Ovary (tissue), 9 donors: Measurements from ENCODE around the gene PATE4. TPM values are rescaled to one million over a fixed set of nuclear protein-coding genes. Genes with fewer than 3 reads are reported as not detected.

Experiments used
- DNase-seq, 5 donors: peaks; one replicate each; pipeline ENCODE4 v3.0.0-alpha.2; 2019 to 2020
- H3K27ac ChIP-seq, 2 donors: fragments of 200-600 bp; one replicate each; pipeline versions ENCODE4 v1.5.1 to v1.8.0; 2019 to 2022
- H3K27me3 ChIP-seq: fragments of 200-600 bp; one replicate; pipeline ENCODE4 v1.8.0; 2022
- H3K36me3 ChIP-seq: fragments of 200-600 bp; sonication (generic); one replicate; pipeline ENCODE4 v1.5.1; 2019
- H3K4me1 ChIP-seq: one replicate; pipeline ENCODE4 v1.8.1; 2013; ENCODE audit warnings: mild to moderate bottlenecking, moderate library complexity; ENCODE audit not compliant: insufficient read depth
- H3K4me3 ChIP-seq: fragments of 200-600 bp; sonication (generic); one replicate; pipeline ENCODE4 v1.5.1; 2017
- H3K9me3 ChIP-seq, 2 donors: fragments of 200-600 bp in 1 of 2; sonication (generic) in 1 of 2; one replicate each; pipeline versions ENCODE4 v1.5.1 to v1.8.1; 2013 to 2019; ENCODE audit warnings: mild to moderate bottlenecking in 1 of 2, moderate library complexity in 1 of 2
- CTCF ChIP-seq, 3 donors: fragments of 450-650 bp in 2 of 3; fragments of 200-600 bp in 1 of 3; IDR thresholded peaks; one replicate each; pipeline versions ENCODE4 v1.5.1 to v1.8.0; 2016 to 2022; ENCODE audit warnings: antibody characterized with exemption in 3 of 3, mild to moderate bottlenecking in 1 of 3
- EP300 ChIP-seq: sonication (generic); formaldehyde crosslinking; IDR thresholded peaks from one replicate; pipeline ENCODE4 v1.6.1; 2017; ENCODE audit warnings: antibody characterized with exemption
- POLR2A ChIP-seq: fragments of 450-650 bp; IDR thresholded peaks from one replicate; pipeline ENCODE4 v1.6.1; 2017; ENCODE audit warnings: antibody characterized with exemption, mild to moderate bottlenecking, moderate library complexity
- WGBS, 3 donors: extraction: QIAGEN DNeasy Blood & Tissue Kit in 1 of 3; methylation state at CpG; one replicate each; pipeline versions ENCODE4 v1.1.5 to v1.1.7; 2013 to 2017; 5-methylcytosine and 5-hydroxymethylcytosine counted together
- intact Hi-C, 4 donors: fragments of 100-400 bp; cut with DNase I; formaldehyde crosslinking; loops; one replicate each; pipeline versions ENCODE4 v1.11.0 to v1.15.1; 2022 to 2023
- polyA plus RNA-seq, 2 donors: library from polyadenylated mRNA; stranded (reverse); fragments of 200-250 nt in 1 of 2; fragments of 350-450 nt in 1 of 2; fragmentation: Illumina TruSeq in 1 of 2; extraction: RNeasy Lipid Tissue Mini Kit (QIAGEN cat#74804) in 1 of 2; gene quantifications; one replicate each; pipeline ENCODE4 v1.2.3, GENCODE V29; 2013 to 2014
- total RNA-seq, 7 donors: library from RNA; depleted of rRNA in 2 of 7; stranded (reverse); fragments of >200 nt in 2 of 7; fragmentation: NEBNext Ultra II Directional in 3 of 7; extraction: Animal tissue kit (Norgen Biotek cat#: 25700) in 3 of 7; gene quantifications; one replicate each; pipeline versions ENCODE4 v1.1.0 to v1.2.4, GENCODE V29; 2016 to 2023
- donor health status: DM: no; HTN: no; CAD: no; lungs with moderate emphysema.
- donor health status: DM: no; HTN: no; CAD: no.
- donor health status: Bipolar disorder and iron deficiency.
- donor health status: DM: yes; HTN: yes; CAD: no.
- donor health status: DM: no; HTN: no; CAD: no.
- donor health status: DM: yes; HTN: yes; CAD: no.

PATE4 gene
- total and polyA plus RNA-seq, 9 donors = not detected

GRCh38 chr11:125881291-125881690, 48.2 kb downstream of the PATE4 start:
- H3K27ac ChIP-seq = no peak overlapping the region
- WGBS, 3 donors = 78 to 80% (median 78%) methylated on average over 1 of the region's 1 CpG
- H3K4me1 ChIP-seq = no peaks in the 10 kb centered on the region
- H3K4me3 ChIP-seq = no peak overlapping the region
- intact Hi-C loops = no loop called here
- TF ChIP-seq EP300 (no peak), CTCF (IDR thresholded peaks at IDR 0.05) (no peak)
- H3K9me3 ChIP-seq = no peaks in the 10 kb centered on the region
- no peak for DNase-seq
- H3K36me3 ChIP-seq = no peaks in the 10 kb centered on the region
- H3K27me3 ChIP-seq = no peaks in the 10 kb centered on the region

- Histone ChIP-seq H3K4me3 (no peak overlapping the region), H3K4me1 (peaks cover 2% of the 10 kb centered on the region), H3K36me3 (no peaks in the 10 kb centered on the region), H3K9me3 (no peaks in the 10 kb centered on the region), H3K27ac (no peak overlapping the region), H3K27me3 (no peaks in the 10 kb centered on the region)
- TF ChIP-seq POLR2A (no peak), CTCF (IDR thresholded peaks at IDR 0.05) (no peak), EP300 (no peak)
- intact Hi-C loops = no loop called here
- DNase-seq = no peak
- 82 to 83% (median 83%) methylated on average over 8 of the region's 8 CpGs for WGBS, 3 donors
Measured at GRCh38 chr11:125883375-125883774, 50.3 kb downstream of the PATE4 start.

- H3K9me3 ChIP-seq = no peaks in the 10 kb centered on the region
- intact Hi-C loops = no loop called here
- TF ChIP-seq CTCF (IDR thresholded peaks at IDR 0.05) (no peak), EP300 (no peak), POLR2A (no peak)
- no peaks in the 10 kb centered on the region for H3K27me3 ChIP-seq
- 7 to 23% (median 20%) methylated on average over 24 of the region's 24 CpGs for WGBS, 3 donors
- H3K4me1 ChIP-seq = peaks cover 5% of the 10 kb centered on the region
- no peaks in the 10 kb centered on the region for H3K36me3 ChIP-seq
- H3K4me3 ChIP-seq = peak overlapping the region; percentile 92
- peak in 4 of 5 donors; percentile 33 to 61 (median 45) for DNase-seq
- H3K27ac ChIP-seq = peak overlapping the region in 1 of 2 donors; percentile 85
Measured at GRCh38 chr11:125886997-125887372, 53.9 kb downstream of the PATE4 start.

- 0 to 1% (median 1%) methylated on average over 65 to 91 of the region's 91 CpGs for WGBS, 3 donors
- TF ChIP-seq EP300 = no peak
- TF ChIP-seq POLR2A = peak; percentile 49
- peak in 2 of 3 donors; percentile 9 to 36 for TF ChIP-seq CTCF (IDR thresholded peaks at IDR 0.05)
- no peaks in the 10 kb centered on the region for H3K9me3 ChIP-seq
- H3K4me1 ChIP-seq = peaks cover 5% of the 10 kb centered on the region
- no peaks in the 10 kb centered on the region for H3K27me3 ChIP-seq
- no peaks in the 10 kb centered on the region for H3K36me3 ChIP-seq
- intact Hi-C loops = no loop called here
- peak within 1 kb of the TSS; percentile 25 to 85 for H3K27ac ChIP-seq
- DNase-seq = peak; percentile 91 to 95 (median 92)
- H3K4me3 ChIP-seq = peak within 1 kb of the TSS; percentile 92
Measured at GRCh38 chr11:125887373-125888324, 54.5 kb downstream of the PATE4 start, which contains the start of gene HYLS1. TSS of gene HYLS1 (plus strand) at chr11:125887668. CDS start at chr11:125899369, 11,701 bp downstream.

Other genes with a start within 250 kb of the PATE4 start
- 100 to 1,000 TPM in 5 of 7 donors, 10 to 100 TPM in 2; 51.9 to 161 (median 135) TPM for gene STT3A, start 240.5 kb upstream of the PATE4 start, total RNA-seq
- 100 to 1,000 TPM in 1 of 2 donors, 10 to 100 TPM in 1; 69.8 to 239 TPM for gene STT3A, start 240.5 kb upstream of the PATE4 start, polyA plus RNA-seq
- gene CHEK1, start 208.2 kb upstream of the PATE4 start, total RNA-seq = 1 to 10 TPM in 4 of 7 donors, under 1 TPM in 3; 0.24 to 3.2 (median 1.1) TPM
- 1 to 10 TPM; 1.5 to 3.5 TPM for gene CHEK1, start 208.2 kb upstream of the PATE4 start, polyA plus RNA-seq
- not detected for gene ACRV1, start 152.5 kb upstream of the PATE4 start, total RNA-seq
- gene ACRV1, start 152.5 kb upstream of the PATE4 start, polyA plus RNA-seq = not detected
- gene PATE1, start 87.0 kb upstream of the PATE4 start, total RNA-seq = not detected
- gene PATE1, start 87.0 kb upstream of the PATE4 start, polyA plus RNA-seq = under 1 TPM in 1 of 2 donors, not detected in 1; 0.30 TPM
- gene PATE2, start 54.5 kb upstream of the PATE4 start, total RNA-seq = under 1 TPM in 1 of 7 donors, not detected in 6; 0.12 TPM
- gene PATE2, start 54.5 kb upstream of the PATE4 start, polyA plus RNA-seq = under 1 TPM in 1 of 2 donors, not detected in 1; 0.10 TPM
- gene PATE3, start 45.2 kb upstream of the PATE4 start, total RNA-seq = not detected
- not detected for gene PATE3, start 45.2 kb upstream of the PATE4 start, polyA plus RNA-seq
- gene HYLS1, start 54.4 kb downstream of the PATE4 start, total RNA-seq = 1 to 10 TPM; 2.2 to 5.5 (median 4.5) TPM
- gene HYLS1, start 54.4 kb downstream of the PATE4 start, polyA plus RNA-seq = 1 to 10 TPM; 3.0 to 8.8 TPM
- 10 to 100 TPM in 2 of 7 donors, 1 to 10 TPM in 5; 3.8 to 13.1 (median 8.9) TPM for gene PUS3, start 69.9 kb downstream of the PATE4 start, total RNA-seq
- gene PUS3, start 69.9 kb downstream of the PATE4 start, polyA plus RNA-seq = 10 to 100 TPM in 1 of 2 donors, 1 to 10 TPM in 1; 6.4 to 16.7 TPM
- under 1 TPM in 6 of 7 donors, not detected in 1; 0.23 to 0.92 (median 0.56) TPM for gene DDX25, start 71.2 kb downstream of the PATE4 start, total RNA-seq
- under 1 TPM; 0.51 to 0.88 TPM for gene DDX25, start 71.2 kb downstream of the PATE4 start, polyA plus RNA-seq
- 1 to 10 TPM in 3 of 7 donors, under 1 TPM in 4; 0.08 to 3.3 (median 0.97) TPM for gene VSIG10L2, start 112.7 kb downstream of the PATE4 start, total RNA-seq
- gene VSIG10L2, start 112.7 kb downstream of the PATE4 start, polyA plus RNA-seq = under 1 TPM; 0.25 to 0.40 TPM
- 100 to 1,000 TPM in 5 of 7 donors, 10 to 100 TPM in 2; 46.3 to 211 (median 137) TPM for gene CDON, start 229.6 kb downstream of the PATE4 start, total RNA-seq
- 10 to 100 TPM; 15.0 to 42.7 TPM for gene CDON, start 229.6 kb downstream of the PATE4 start, polyA plus RNA-seq